Measurements from ENCODE around the gene THRSP.

GRCh38 chr11:78040691-78041379 is 22.8 kb upstream of the THRSP start:
- TF ChIP-seq EP300 (IDR thresholded peaks at IDR 0.05) (no peak), POLR2AphosphoS5 (IDR thresholded peaks at IDR 0.05) (no peak), POLR2A (IDR thresholded peaks at IDR 0.05) (no peak)
- TF ChIP-seq, protein P1, sequence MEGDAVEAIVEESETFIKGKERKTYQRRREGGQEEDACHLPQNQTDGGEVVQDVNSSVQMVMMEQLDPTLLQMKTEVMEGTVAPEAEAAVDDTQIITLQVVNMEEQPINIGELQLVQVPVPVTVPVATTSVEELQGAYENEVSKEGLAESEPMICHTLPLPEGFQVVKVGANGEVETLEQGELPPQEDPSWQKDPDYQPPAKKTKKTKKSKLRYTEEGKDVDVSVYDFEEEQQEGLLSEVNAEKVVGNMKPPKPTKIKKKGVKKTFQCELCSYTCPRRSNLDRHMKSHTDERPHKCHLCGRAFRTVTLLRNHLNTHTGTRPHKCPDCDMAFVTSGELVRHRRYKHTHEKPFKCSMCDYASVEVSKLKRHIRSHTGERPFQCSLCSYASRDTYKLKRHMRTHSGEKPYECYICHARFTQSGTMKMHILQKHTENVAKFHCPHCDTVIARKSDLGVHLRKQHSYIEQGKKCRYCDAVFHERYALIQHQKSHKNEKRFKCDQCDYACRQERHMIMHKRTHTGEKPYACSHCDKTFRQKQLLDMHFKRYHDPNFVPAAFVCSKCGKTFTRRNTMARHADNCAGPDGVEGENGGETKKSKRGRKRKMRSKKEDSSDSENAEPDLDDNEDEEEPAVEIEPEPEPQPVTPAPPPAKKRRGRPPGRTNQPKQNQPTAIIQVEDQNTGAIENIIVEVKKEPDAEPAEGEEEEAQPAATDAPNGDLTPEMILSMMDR (IDR thresholded peaks at IDR 0.05), result no peak

Data from suprapubic skin (tissue), 4 donors.